Pancreas (tissue), 10 donors: ENCODE data around the gene ANKS1A. TPM values are rescaled to one million over a fixed set of nuclear protein-coding genes. Genes with fewer than 3 reads are reported as not detected.

ENCODE experiments used
- ATAC-seq, 4 donors: fragments of 200-7000 bp; cut with Tn5 transposase; one replicate each; pipeline versions ENCODE4 v1.8.0 to v1.9.1; 2020; ENCODE audit warnings: mild to moderate bottlenecking in 4 of 4, moderate library complexity in 4 of 4
- DNase-seq, 6 donors: peaks; one replicate each; pipeline ENCODE4 v3.0.0-alpha.2; 2020
- FAIRE-seq: peaks from 2 replicates; lab custom pipeline; 2012; peaks lifted over from hg19 to GRCh38; lab: Jason Lieb, UNC
- H3K27ac ChIP-seq, 4 donors: fragments of 200-600 bp; sonication (generic); 1 replicate in 3 of 4; 2 replicates in 1 of 4; pipeline versions ENCODE4 v1.5.0 to v1.8.0; 2020
- H3K27me3 ChIP-seq, 4 donors: fragments of 200-600 bp; one replicate each; pipeline ENCODE4 v1.8.0; 2021
- H3K36me3 ChIP-seq, 3 donors: fragments of 200-600 bp; sonication (generic) in 1 of 3; one replicate each; pipeline versions ENCODE4 v1.5.0 to v1.8.0; 2020 to 2021
- H3K4me1 ChIP-seq, 3 donors: fragments of 200-600 bp; one replicate each; pipeline ENCODE4 v1.8.0; 2021
- H3K4me3 ChIP-seq, 4 donors: fragments of 200-600 bp; sonication (generic) in 2 of 4; one replicate each; pipeline versions ENCODE4 v1.5.0 to v1.8.0; 2020 to 2021
- H3K9me3 ChIP-seq, 4 donors: fragments of 200-600 bp; one replicate each; pipeline ENCODE4 v1.8.0; 2021
- CTCF ChIP-seq, 4 donors: fragments of 200-600 bp; sonication (generic) in 3 of 4; IDR thresholded peaks; one replicate each; pipeline versions ENCODE4 v1.5.0 to v1.8.0; 2021; ENCODE audit warnings: antibody characterized with exemption in 4 of 4
- WGBS, 2 donors: extraction: QIAGEN DNeasy Blood & Tissue Kit; methylation state at CpG; one replicate each; pipeline ENCODE4 v1.1.7; 2013; 5-methylcytosine and 5-hydroxymethylcytosine counted together
- intact Hi-C, 3 donors: fragments of 100-400 bp; cut with DNase I; formaldehyde crosslinking; loops; one replicate each; pipeline versions ENCODE4 v1.11.1 to v1.14.2; 2022
- polyA plus RNA-seq, 2 donors: library from polyadenylated mRNA; stranded (reverse); fragments of 200-250 nt; gene quantifications; one replicate each; pipeline ENCODE4 v1.2.3, GENCODE V29; 2013
- total RNA-seq, 6 donors: library from RNA; stranded (reverse); fragmentation: NEBNext Ultra II Directional in 4 of 6; extraction: Animal tissue kit (Norgen Biotek cat#: 25700) in 4 of 6; gene quantifications; one replicate each; pipeline versions ENCODE4 v1.2.1 to v1.2.4, GENCODE V29; 2021 to 2023
- donor health status: healthy with polysubstance abuse.
- donor health status: DM: no; HTN: no; CAD: no; lungs with moderate emphysema.
- donor health status: DM: no; HTN: no; CAD: no.
- donor health status: control.
- donor health status: control.
- donor health status: Bipolar disorder and iron deficiency.
- donor health status: DM: yes; HTN: yes; CAD: no.
- donor health status: DM: no; HTN: no; CAD: no.
- donor health status: DM: no; HTN: no; CAD: no.
- donor health status: DM: yes; HTN: yes; CAD: no.

ANKS1A gene
- total and polyA plus RNA-seq, 8 donors, result 6.1 to 16.7 (median 8.0) TPM

- Histone ChIP-seq H3K27me3 (no peaks in the 10 kb centered on the region), H3K27ac (no peak overlapping the region), H3K9me3 (no peaks in the 10 kb centered on the region), H3K36me3 (peaks cover 0 to 64% (median 23%) of the 10 kb centered on the region in 3 donors), H3K4me1 (no peaks in the 10 kb centered on the region), H3K4me3 (no peak overlapping the region)
- intact Hi-C loops, result no loop called here
- TF ChIP-seq CTCF (IDR thresholded peaks at IDR 0.05), result no peak
- DNase-seq (no peak), ATAC-seq (peak in 1 of 4 donors; percentile 27), FAIRE-seq (no peak)
- 76 to 80% methylated on average over 1 of the region's 1 CpG for WGBS, 2 donors
Observed at GRCh38 chr6:34872332-34872731, 16.7 kb upstream of the ANKS1A start.

- Histone ChIP-seq H3K36me3 (peaks cover 0 to 62% (median 22%) of the 10 kb centered on the region in 3 donors), H3K4me1 (no peaks in the 10 kb centered on the region), H3K27me3 (no peaks in the 10 kb centered on the region), H3K27ac (no peak overlapping the region), H3K4me3 (no peak overlapping the region), H3K9me3 (no peaks in the 10 kb centered on the region)
- 84 to 89% methylated on average over 4 of the region's 4 CpGs for WGBS, 2 donors
- DNase-seq (no peak), ATAC-seq (no peak), FAIRE-seq (no peak)
- intact Hi-C loops, result no loop called here
- TF ChIP-seq CTCF (IDR thresholded peaks at IDR 0.05), result no peak
Observed at GRCh38 chr6:34875292-34876213, 13.5 kb upstream of the ANKS1A start.

- H3K4me1 ChIP-seq, result no peaks in the 10 kb centered on the region
- H3K27ac ChIP-seq, result no peak overlapping the region
- no peak for TF ChIP-seq CTCF (IDR thresholded peaks at IDR 0.05)
- 91 to 95% methylated on average over 3 of the region's 3 CpGs for WGBS, 2 donors
- DNase-seq (no peak), FAIRE-seq (no peak), ATAC-seq (no peak)
- H3K9me3 ChIP-seq, result no peaks in the 10 kb centered on the region
- H3K36me3 ChIP-seq, result peaks cover 0 to 60% (median 15%) of the 10 kb centered on the region in 3 donors
- intact Hi-C loops, result no loop called here
- no peak overlapping the region for H3K4me3 ChIP-seq
- no peaks in the 10 kb centered on the region for H3K27me3 ChIP-seq
Observed at GRCh38 chr6:34876472-34876871, 12.6 kb upstream of the ANKS1A start.

- 81 to 90% methylated on average over 1 of the region's 1 CpG for WGBS, 2 donors
- ATAC-seq (no peak), FAIRE-seq (no peak), DNase-seq (no peak)
- Histone ChIP-seq H3K4me1 (no peaks in the 10 kb centered on the region), H3K4me3 (no peak overlapping the region), H3K27me3 (no peaks in the 10 kb centered on the region), H3K36me3 (peaks cover 0 to 54% (median 13%) of the 10 kb centered on the region in 3 donors), H3K9me3 (no peaks in the 10 kb centered on the region), H3K27ac (no peak overlapping the region)
- TF ChIP-seq CTCF (IDR thresholded peaks at IDR 0.05), result no peak
- intact Hi-C loops, result no loop called here
Observed at GRCh38 chr6:34877259-34877658, 11.8 kb upstream of the ANKS1A start.
